Raji (cell line): ENCODE results near the gene TUBGCP6.

Source experiments
- POLR2A ChIP-seq: IDR thresholded peaks from 2 replicates; pipeline ENCODE4 v1.6.1; 2011; ENCODE audit warnings: low read depth, low read length, control low read depth; ENCODE audit not compliant: insufficient read depth

TUBGCP6 gene

GRCh38 chr22:50174382-50175190 lies 70.2 kb downstream of the TUBGCP6 start:
- TF ChIP-seq POLR2A, result no peak

GRCh38 chr22:50173983-50174355 lies 70.9 kb downstream of the TUBGCP6 start:
- TF ChIP-seq POLR2A, result no peak

GRCh38 chr22:50173311-50173982 lies 71.4 kb downstream of the TUBGCP6 start:
- TF ChIP-seq POLR2A, result no peak

DNA sequence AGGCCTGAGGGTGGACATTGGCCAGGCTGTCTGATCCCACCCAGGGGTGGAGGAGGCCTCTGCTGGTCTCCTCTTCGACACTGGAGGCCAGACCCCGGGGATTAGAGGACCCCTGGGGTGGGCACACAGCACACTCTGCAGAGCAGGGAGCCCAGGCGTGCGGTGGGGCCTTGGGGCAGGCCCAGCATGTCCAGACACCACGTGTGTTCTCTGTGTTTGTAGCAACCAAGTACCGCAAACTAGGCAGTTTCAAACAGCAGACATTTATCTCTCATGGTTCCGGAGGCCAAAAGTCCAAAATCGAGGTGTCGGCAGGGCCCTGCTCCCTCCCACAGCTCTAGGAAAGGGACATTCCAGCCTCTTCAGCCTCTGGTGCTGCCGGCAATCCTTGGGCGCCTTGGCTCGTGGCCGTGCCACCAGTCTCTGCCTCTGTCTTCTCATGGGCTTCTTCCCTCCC lies 72.8 kb downstream of the TUBGCP6 start:
- no peak for TF ChIP-seq POLR2A

DNA sequence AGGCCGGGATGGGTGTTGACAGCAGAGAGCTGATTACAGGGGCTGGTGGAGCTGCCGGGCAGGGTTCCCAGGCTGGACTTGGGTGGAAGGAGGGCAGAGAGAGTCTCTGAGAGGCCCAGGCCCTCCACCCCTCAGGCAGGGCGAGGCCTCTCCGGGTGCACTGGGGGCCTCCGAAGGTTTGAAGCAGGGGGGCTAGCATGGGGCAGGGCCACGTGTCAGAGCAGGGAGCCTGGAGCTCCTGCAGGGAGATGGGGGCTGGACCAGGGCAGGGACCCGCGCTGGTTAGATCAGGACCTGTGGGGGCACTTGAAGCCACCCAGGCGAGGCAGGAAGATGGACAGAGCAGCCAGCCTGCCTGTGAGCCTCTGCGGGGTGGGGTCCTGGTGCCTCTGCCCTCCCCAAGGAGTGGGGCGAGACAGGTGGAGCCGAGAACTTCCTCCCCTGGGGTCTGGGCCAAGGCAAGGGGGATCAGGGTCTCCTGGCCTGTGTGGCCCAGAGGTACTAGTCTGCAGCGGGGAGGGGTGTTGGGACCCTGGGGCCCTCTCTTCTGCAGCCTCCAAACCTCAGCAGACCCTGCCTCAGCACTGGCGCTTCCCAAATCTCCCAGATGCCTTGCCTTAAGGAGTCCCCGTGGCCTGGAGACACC lies 73.4 kb downstream of the TUBGCP6 start:
- TF ChIP-seq POLR2A, result no peak

- TF ChIP-seq POLR2A, result no peak
Observed at GRCh38 chr22:50170453-50171318, 74.1 kb downstream of the TUBGCP6 start, which contains the start of gene PANX2. TSS of gene PANX2 (plus strand) at chr22:50170731. CDS start at chr22:50170731, 0 bp downstream.

GRCh38 chr22:50169774-50170341 lies 75.0 kb downstream of the TUBGCP6 start:
- no peak for TF ChIP-seq POLR2A

- no peak for TF ChIP-seq POLR2A
Observed at GRCh38 chr22:50169181-50169759, 75.6 kb downstream of the TUBGCP6 start.

DNA sequence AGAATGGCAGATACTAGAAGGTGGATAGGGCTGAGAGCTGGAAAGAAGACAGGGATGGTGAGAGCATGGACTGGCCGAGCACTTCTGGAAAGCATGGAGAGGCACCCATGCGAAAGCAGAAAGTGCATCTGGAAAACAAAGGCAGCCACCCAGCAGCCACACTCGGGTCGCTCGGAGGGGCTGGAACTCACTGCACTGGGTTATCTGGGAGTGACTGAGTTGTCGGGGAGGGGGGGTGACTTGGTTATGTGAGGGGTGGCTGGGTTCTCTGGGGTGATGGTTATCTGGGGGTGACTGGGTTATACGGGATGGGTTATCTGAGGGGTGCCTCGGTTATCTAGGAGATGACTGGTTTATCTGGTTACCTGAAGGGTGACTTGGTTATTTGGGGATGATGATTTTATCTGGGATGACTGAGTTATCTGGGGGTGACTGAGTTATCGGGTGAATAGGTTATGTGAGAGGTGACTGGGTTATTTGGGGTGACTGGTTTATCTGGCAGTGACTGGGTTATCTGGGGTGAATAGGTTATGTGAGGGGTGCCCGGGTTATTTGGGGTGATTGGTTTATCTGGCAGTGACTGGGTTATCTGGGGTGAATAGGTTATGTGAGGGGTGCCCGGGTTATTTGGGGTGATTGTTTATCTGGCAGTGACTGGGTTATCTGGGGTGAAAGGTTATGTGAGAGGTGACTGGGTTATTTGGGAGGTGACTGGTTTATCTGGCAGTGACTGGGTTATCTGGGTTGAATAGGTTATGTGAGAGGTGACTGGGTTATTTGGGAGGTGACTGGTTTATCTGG lies 76.9 kb downstream of the TUBGCP6 start:
- TF ChIP-seq POLR2A, result no peak
